Measurements from ENCODE around the gene PACRG.

Gene PACRG

GRCh38 chr6:162871966-162872365 is 144.2 kb downstream of the PACRG start:
- no peak for TF ChIP-seq SIN3A (IDR thresholded peaks at IDR 0.05; ENCODE audit: borderline replicate concordance, insufficient read depth, low read length)
- TF ChIP-seq FOXP2 (optimal IDR thresholded peaks at IDR 0.05; ENCODE audit: borderline replicate concordance, extremely low read depth, extremely low read length, insufficient read depth) = no peak
- no peak for TF ChIP-seq REST (IDR thresholded peaks at IDR 0.05; ENCODE audit: insufficient read depth in 1 of 2, low read depth in 2 of 2, low read length in 2 of 2)
- TF ChIP-seq POLR2AphosphoS5 (IDR thresholded peaks at IDR 0.05; ENCODE audit: low read depth, low read length) = no peak
- no peak for TF ChIP-seq TAF1 (IDR thresholded peaks at IDR 0.05; ENCODE audit: borderline replicate concordance, insufficient read depth, low read length)

GRCh38 chr6:162873537-162873936 is 145.8 kb downstream of the PACRG start:
- no peak for TF ChIP-seq TAF1 (IDR thresholded peaks at IDR 0.05; ENCODE audit: borderline replicate concordance, insufficient read depth, low read length)
- TF ChIP-seq FOXP2 (optimal IDR thresholded peaks at IDR 0.05; ENCODE audit: borderline replicate concordance, extremely low read depth, extremely low read length, insufficient read depth) = no peak
- no peak for TF ChIP-seq POLR2AphosphoS5 (IDR thresholded peaks at IDR 0.05; ENCODE audit: low read depth, low read length)
- TF ChIP-seq REST (IDR thresholded peaks at IDR 0.05; ENCODE audit: insufficient read depth in 1 of 2, low read depth in 2 of 2, low read length in 2 of 2) = no peak
- no peak for TF ChIP-seq SIN3A (IDR thresholded peaks at IDR 0.05; ENCODE audit: borderline replicate concordance, insufficient read depth, low read length)

GRCh38 chr6:162875070-162875469 is 147.3 kb downstream of the PACRG start:
- no peak for TF ChIP-seq POLR2AphosphoS5 (IDR thresholded peaks at IDR 0.05; ENCODE audit: low read depth, low read length)
- TF ChIP-seq REST (IDR thresholded peaks at IDR 0.05; ENCODE audit: insufficient read depth in 1 of 2, low read depth in 2 of 2, low read length in 2 of 2) = no peak
- TF ChIP-seq TAF1 (IDR thresholded peaks at IDR 0.05; ENCODE audit: borderline replicate concordance, insufficient read depth, low read length) = no peak
- TF ChIP-seq FOXP2 (optimal IDR thresholded peaks at IDR 0.05; ENCODE audit: borderline replicate concordance, extremely low read depth, extremely low read length, insufficient read depth) = no peak
- no peak for TF ChIP-seq SIN3A (IDR thresholded peaks at IDR 0.05; ENCODE audit: borderline replicate concordance, insufficient read depth, low read length)

GRCh38 chr6:162882801-162883481 is 155.2 kb downstream of the PACRG start:
- TF ChIP-seq TAF1 (IDR thresholded peaks at IDR 0.05; ENCODE audit: borderline replicate concordance, insufficient read depth, low read length) (no peak), SIN3A (IDR thresholded peaks at IDR 0.05; ENCODE audit: borderline replicate concordance, insufficient read depth, low read length) (no peak), POLR2AphosphoS5 (IDR thresholded peaks at IDR 0.05; ENCODE audit: low read depth, low read length) (no peak), FOXP2 (optimal IDR thresholded peaks at IDR 0.05; ENCODE audit: borderline replicate concordance, extremely low read depth, extremely low read length, insufficient read depth) (no peak), REST (IDR thresholded peaks at IDR 0.05; ENCODE audit: insufficient read depth in 1 of 2, low read depth in 2 of 2, low read length in 2 of 2) (no peak)
